ENCODE results near the gene RCAN3. TPM values are rescaled to one million over a fixed set of nuclear protein-coding genes. Genes with fewer than 3 reads are reported as not detected.

RCAN3 gene
- total and polyA plus RNA-seq, 2 of the 13 experiments (the other 11 are each of a cell fraction or from before 2014, with no cell fraction given), result 12.2 to 13.3 TPM

GRCh38 chr1:24502065-24502708 is 449 bp upstream of the RCAN3 start (continued):
- TF ChIP-seq ZNF205 (CRISPR knock-in tag; IDR thresholded peaks at IDR 0.05) (0 out of 2 replicates have a peak, but pooled peaks have one; percentile 26), ZNF275 (CRISPR knock-in tag; IDR thresholded peaks at IDR 0.05; ENCODE audit: borderline replicate concordance) (no peak), MXI1 (IDR thresholded peaks at IDR 0.05; ENCODE audit: borderline replicate concordance, low read depth, low read length) (peak; percentile 38; the same call in 2 of the 3 replicates), MLXIP (CRISPR knock-in tag; IDR thresholded peaks at IDR 0.05; ENCODE audit: borderline replicate concordance) (no peak), RBFOX2 (IDR thresholded peaks at IDR 0.05; ENCODE audit: low read depth, low read length) (peak; percentile 20; the same call in 1 of the 2 replicates), ZNF337 (CRISPR knock-in tag; IDR thresholded peaks at IDR 0.05; ENCODE audit: borderline replicate concordance, low read depth) (no peak), ZNF558 (CRISPR knock-in tag; IDR thresholded peaks at IDR 0.05; ENCODE audit: borderline replicate concordance) (no peak; the same call in 1 of the 2 replicates), SYNCRIP (IDR thresholded peaks at IDR 0.05; ENCODE audit: insufficient read depth, low read depth, low read length) (no peak), ZNF839 (CRISPR knock-in tag; IDR thresholded peaks at IDR 0.05; ENCODE audit: borderline replicate concordance) (0 out of 2 replicates have a peak, but pooled peaks have one; percentile 52), LRRFIP1 (CRISPR knock-in tag; conservative IDR thresholded peaks at IDR 0.05) (no peak), ZNF660 (CRISPR knock-in tag; IDR thresholded peaks at IDR 0.05; ENCODE audit: borderline replicate concordance, low read depth) (no peak), ZNF781 (CRISPR knock-in tag; IDR thresholded peaks at IDR 0.05; ENCODE audit: borderline replicate concordance, not compliant biosample characterization) (no peak), POLR2A (IDR thresholded peaks at IDR 0.05; ENCODE audit: insufficient read depth in 1 of 2, low read depth in 2 of 2, low read length in 2 of 2) (peak; percentile 50 to 87; a peak in 3 of 4 replicates), ZNF513 (CRISPR knock-in tag; conservative IDR thresholded peaks at IDR 0.05) (no peak), HNF4G (IDR thresholded peaks at IDR 0.05; ENCODE audit: borderline replicate concordance, low read depth, low read length) (no peak), HNF4G (CRISPR knock-in tag; IDR thresholded peaks at IDR 0.05; ENCODE audit: borderline replicate concordance, low read depth) (no peak), CEBPB (IDR thresholded peaks at IDR 0.05; ENCODE audit: borderline replicate concordance, low read depth, low read length) (no peak), PCBP1 (IDR thresholded peaks at IDR 0.05; ENCODE audit: borderline replicate concordance, low read depth, low read length) (peak; percentile 86; the same call in 1 of the 2 replicates)

All from HepG2 (cell line).